Smooth muscle cell of the umbilical artery (primary cell): Measurements from ENCODE around the gene INPP5E. TPM values are rescaled to one million over a fixed set of nuclear protein-coding genes. Genes with fewer than 3 reads are reported as not detected.

Experiments used
- total RNA-seq: library from RNA; depleted of rRNA; stranded (reverse); fragments of >200 nt; gene quantifications from 2 replicates; pipeline ENCODE4 v1.2.3, GENCODE V29; 2014

Gene INPP5E
- 3.9 and 10.7 TPM in 2 replicates for total RNA-seq

GRCh38 chr9:136439481-136440408 lies at the start of gene INPP5E:
Gene INPP5E, minus strand, starts transcription at chr9:136439845. Its CDS starts 426 bp downstream, at chr9:136439419.

GRCh38 chr9:136482793-136483588 lies 43.3 kb upstream of the INPP5E start, which contains the start of gene SEC16A:
Gene SEC16A, minus strand, starts transcription at chr9:136483040. Its CDS starts 5,425 bp downstream, at chr9:136477615.

GRCh38 chr9:136410500-136411287 lies 29.0 kb downstream of the INPP5E start, which contains the start of the genes ENTR1 and PMPCA:
Gene ENTR1, minus strand, starts transcription at chr9:136410614. Its CDS starts 217 bp downstream, at chr9:136410397.
Gene PMPCA, plus strand, starts transcription at chr9:136410658. Its CDS starts 11 bp downstream, at chr9:136410669.

GRCh38 chr9:136400038-136400834 lies 39.4 kb downstream of the INPP5E start, which contains the start of gene SNAPC4:
Gene SNAPC4, minus strand, starts transcription at chr9:136400170. Its CDS starts 1,742 bp downstream, at chr9:136398428.

Other genes with a start within 250 kb of the INPP5E start
- gene LHX3, start 234.7 kb downstream of the INPP5E start, total RNA-seq = not detected in 2 replicates
- gene QSOX2, start 194.0 kb downstream of the INPP5E start, total RNA-seq = 21.4 and 42.6 TPM in 2 replicates
- not detected in 2 replicates for gene CCDC187, start 135.8 kb downstream of the INPP5E start, total RNA-seq
- gene GPSM1, start 112.3 kb downstream of the INPP5E start, total RNA-seq = 38.6 and 68.0 TPM in 2 replicates
- 12.7 and 19.0 TPM in 2 replicates for gene DNLZ, start 76.1 kb downstream of the INPP5E start, total RNA-seq
- gene CARD9, start 66.2 kb downstream of the INPP5E start, total RNA-seq = 1.8 and 5.3 TPM in 2 replicates
- 7.4 and 13.1 TPM in 2 replicates for gene SNAPC4, start 39.7 kb downstream of the INPP5E start, total RNA-seq
- gene ENTR1, start 29.2 kb downstream of the INPP5E start, total RNA-seq = 30.3 and 46.5 TPM in 2 replicates
- gene PMPCA, start 29.2 kb downstream of the INPP5E start, total RNA-seq = 39.5 and 59.3 TPM in 2 replicates
- 38.0 and 63.9 TPM in 2 replicates for gene SEC16A, start 43.2 kb upstream of the INPP5E start, total RNA-seq
- 7.1 and 27.3 TPM in 2 replicates for gene NOTCH1, start 106.2 kb upstream of the INPP5E start, total RNA-seq
- gene EGFL7, start 223.1 kb upstream of the INPP5E start, total RNA-seq = 22.7 and 33.6 TPM in 2 replicates
- 33.3 and 36.0 TPM in 2 replicates for gene AGPAT2, start 247.6 kb upstream of the INPP5E start, total RNA-seq